Measurements from ENCODE around the gene SF3B5.

- TF ChIP-seq GATA2 (IDR thresholded peaks at IDR 0.05; ENCODE audit: low read depth, low read length) (no peak), GATA3 (IDR thresholded peaks at IDR 0.05; ENCODE audit: low read depth, low read length) (no peak)
Measured at GRCh38 chr6:144134176-144134575, 38.8 kb upstream of the SF3B5 start.
